D721Med (cell line): ENCODE data around the gene ERVK3-1.
A peak's percentile ranks its signal among the peaks of the same experiment; 100 is the strongest.

Experiments
- DNase-seq: peaks from one replicate; pipeline ENCODE4 v3.0.0; 2011; ENCODE audit warnings: low spot score; ENCODE audit not compliant: insufficient read length
- FAIRE-seq: peaks from 2 replicates; lab custom pipeline; 2011; peaks lifted over from hg19 to GRCh38; lab: Jason Lieb, UNC
- CTCF ChIP-seq: IDR thresholded peaks from 2 replicates; pipeline ENCODE4 v1.5.1; 2012; ENCODE audit warnings: mild to moderate bottlenecking, control low read depth; ENCODE audit not compliant: insufficient read depth; ENCODE audit errors: missing control alignments

The ERVK3-1 gene

GRCh38 chr19:58274771-58275201, 30.4 kb upstream of the ERVK3-1 start:
- no peak for TF ChIP-seq CTCF
- no peak for FAIRE-seq
- DNase-seq: no peak

GRCh38 chr19:58275564-58275963, 29.6 kb upstream of the ERVK3-1 start:
- no peak for DNase-seq
- no peak for FAIRE-seq

GRCh38 chr19:58277197-58277596, 28.0 kb upstream of the ERVK3-1 start:
- no peak for TF ChIP-seq CTCF
- DNase-seq (no peak), FAIRE-seq (no peak)

More at GRCh38 chr19:58275564-58275963, 29.6 kb upstream of the ERVK3-1 start:
- no peak for TF ChIP-seq CTCF

GRCh38 chr19:58277748-58278540, 27.2 kb upstream of the ERVK3-1 start:
- no peak for TF ChIP-seq CTCF
- no peak for FAIRE-seq
- DNase-seq: no peak

- peak; percentile 78 for DNase-seq
- TF ChIP-seq CTCF: no peak
- FAIRE-seq: no peak
These were observed 26.6 kb upstream of the ERVK3-1 start, which contains the start of gene ZNF8 for GRCh38 chr19:58278541-58279041. Gene ZNF8, plus strand, starts transcription at chr19:58278955. Its CDS starts 127 bp downstream, at chr19:58279082.

GRCh38 chr19:58279042-58279924, 25.9 kb upstream of the ERVK3-1 start:
- DNase-seq: no peak
- no peak for TF ChIP-seq CTCF
- FAIRE-seq: no peak
